Inferior parietal cortex (tissue), 1 donor: ENCODE data around the gene ZNF605.
"Not testable (repeated sequence)": the region's sequence is repeated elsewhere in the genome, so short reads cannot be mapped to it uniquely, and the experiment has no call there.

Experiments
- DNase-seq: peaks from one replicate; pipeline ENCODE4 v3.0.0-alpha.2; 2016; ENCODE audit errors: extremely low spot score

ZNF605 gene

DNA sequence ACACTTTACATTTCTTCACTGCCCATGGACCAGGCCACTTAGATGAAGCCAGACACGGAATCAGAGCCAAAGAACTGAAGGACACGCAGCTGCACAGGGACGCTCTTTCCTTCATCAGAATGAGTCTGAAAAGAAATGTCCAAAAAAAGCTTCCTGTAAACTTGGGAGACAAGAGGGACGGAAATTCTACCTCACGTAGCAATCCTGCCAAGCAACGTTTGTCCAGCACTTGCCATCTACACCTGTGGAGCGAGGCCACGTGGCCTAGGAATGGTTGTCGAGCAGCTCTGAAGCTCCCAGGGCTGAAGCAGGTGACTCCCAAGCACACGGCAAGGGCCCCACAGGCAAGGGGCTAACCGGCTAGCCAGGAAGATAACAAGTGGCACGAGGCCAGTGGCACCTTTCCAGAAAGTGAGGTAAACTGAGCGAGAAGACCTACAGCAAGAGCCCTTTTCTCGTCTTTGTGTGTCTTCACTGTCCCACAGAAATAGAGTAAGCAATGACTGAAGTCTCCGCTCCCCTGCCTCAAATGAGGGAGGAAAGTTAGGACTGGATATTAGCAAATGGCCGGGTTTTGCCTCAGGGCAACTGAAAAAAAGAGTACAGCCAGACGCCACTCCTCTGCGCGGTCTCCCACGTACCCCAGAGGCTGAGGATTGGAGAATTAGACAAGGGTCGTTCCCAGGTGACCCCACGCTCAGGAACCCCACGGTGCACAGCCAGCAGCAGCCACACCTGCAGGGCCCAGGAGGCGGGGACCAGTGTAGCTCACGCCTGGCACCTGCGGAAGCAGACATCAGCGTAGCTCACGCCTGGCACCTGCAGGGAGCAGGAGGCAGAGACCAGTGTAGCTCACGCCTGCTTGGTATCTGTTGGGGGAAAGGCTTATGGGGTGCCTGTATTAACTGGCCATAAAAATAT is 7.7 kb downstream of the ZNF605 start:
- DNase-seq: no peak

DNA sequence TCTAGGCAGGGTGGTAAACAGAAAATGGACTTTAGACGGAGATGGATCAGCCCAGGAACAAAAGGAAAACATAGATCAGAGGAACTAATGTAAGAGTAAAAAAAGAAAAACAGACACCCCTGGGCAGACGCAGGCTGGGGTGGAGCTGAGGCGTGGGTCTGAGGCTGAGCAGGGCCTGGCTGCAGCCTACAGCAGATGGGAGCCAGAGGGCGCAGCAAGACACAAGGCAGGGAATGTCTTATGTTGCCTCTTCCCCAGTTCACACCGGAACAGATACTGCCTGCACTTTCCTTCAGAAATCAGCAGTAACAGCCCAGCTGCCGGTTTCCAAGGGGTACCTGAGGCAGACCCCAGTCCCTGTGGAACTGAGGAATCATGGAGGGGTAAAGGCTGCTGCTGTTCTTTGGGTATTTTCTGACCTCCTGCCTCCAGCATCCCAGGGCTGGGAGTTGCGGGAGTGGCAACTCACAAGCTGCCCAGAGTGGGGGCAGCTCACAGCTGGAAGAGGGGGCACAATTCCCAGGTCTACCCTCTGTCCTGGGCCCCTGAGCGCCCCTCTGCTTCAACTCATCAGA is 9.8 kb downstream of the ZNF605 start:
- no peak for DNase-seq

DNA sequence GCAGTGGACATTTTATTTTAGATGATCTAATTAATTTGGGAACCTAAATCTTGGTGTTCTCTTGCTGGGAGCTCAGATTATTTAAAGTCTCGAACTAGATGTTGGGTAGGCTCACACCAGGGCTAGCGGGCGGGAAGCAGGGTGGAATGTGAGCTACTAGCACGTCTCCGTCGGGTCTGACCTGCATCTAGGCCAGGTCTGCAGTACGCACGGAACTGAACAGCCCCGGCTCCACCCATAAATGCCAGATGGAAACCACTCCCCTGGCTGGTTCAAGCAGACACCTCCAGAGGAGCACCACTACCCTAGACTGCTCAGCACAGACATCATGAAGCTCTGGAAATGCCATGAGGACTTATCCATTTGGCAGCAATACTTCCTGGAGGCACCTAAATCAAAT is 10.3 kb downstream of the ZNF605 start:
- no peak for DNase-seq

DNA sequence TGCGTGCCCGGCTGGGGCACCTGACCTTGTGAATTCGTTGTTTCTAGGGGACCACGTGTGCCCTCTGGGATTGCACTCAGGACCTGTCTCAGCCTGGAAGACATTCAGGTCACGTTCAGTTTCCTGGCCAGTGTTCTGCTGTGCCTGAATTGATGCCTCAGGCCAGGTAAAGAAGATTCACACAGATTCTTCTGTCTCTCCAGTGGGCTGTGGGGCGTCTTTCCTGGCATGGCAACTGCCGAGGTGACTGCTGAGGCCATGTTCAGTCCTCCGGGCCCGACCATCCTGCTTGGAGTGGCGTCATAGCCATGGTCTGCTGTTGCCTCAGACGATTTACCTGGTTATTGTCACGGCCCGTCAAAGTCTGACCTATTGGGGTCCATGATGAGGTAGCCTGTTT is 13.5 kb downstream of the ZNF605 start:
- no peak for DNase-seq

- DNase-seq: no peak
Observed at GRCh38 chr12:132941336-132941954, 14.7 kb downstream of the ZNF605 start.

GRCh38 chr12:132940071-132940719 is 15.9 kb downstream of the ZNF605 start:
- DNase-seq: no peak

GRCh38 chr12:132938807-132939206 is 17.3 kb downstream of the ZNF605 start:
- DNase-seq: not testable (repeated sequence)

GRCh38 chr12:132937476-132937875 is 18.6 kb downstream of the ZNF605 start:
- DNase-seq: no peak

- DNase-seq: not testable (repeated sequence)
Observed at GRCh38 chr12:132936921-132937320, 19.2 kb downstream of the ZNF605 start.

GRCh38 chr12:132936163-132936562 is 19.9 kb downstream of the ZNF605 start:
- no peak for DNase-seq

DNA sequence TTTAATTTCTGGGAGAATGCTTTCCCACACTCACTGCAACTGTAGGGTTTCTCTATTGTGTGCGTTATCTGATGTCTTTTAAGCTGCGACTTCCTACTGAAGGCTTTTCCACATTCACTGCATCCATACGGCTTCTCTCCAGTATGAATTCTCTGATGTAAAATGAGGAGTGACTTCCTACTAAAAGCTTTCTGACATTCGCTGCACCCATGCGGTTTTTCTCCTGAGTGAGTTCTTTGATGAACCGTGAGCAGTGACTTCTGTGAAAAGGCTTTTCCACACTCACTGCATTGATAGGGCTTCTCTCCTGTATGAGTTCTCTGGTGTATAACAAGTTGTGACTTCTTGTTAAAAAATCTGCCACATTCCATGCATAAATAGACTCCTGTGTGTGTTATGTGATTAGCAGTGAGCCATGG is 29.7 kb downstream of the ZNF605 start:
- no peak for DNase-seq

GRCh38 chr12:132925597-132926414 is 30.3 kb downstream of the ZNF605 start:
- DNase-seq: no peak

DNA sequence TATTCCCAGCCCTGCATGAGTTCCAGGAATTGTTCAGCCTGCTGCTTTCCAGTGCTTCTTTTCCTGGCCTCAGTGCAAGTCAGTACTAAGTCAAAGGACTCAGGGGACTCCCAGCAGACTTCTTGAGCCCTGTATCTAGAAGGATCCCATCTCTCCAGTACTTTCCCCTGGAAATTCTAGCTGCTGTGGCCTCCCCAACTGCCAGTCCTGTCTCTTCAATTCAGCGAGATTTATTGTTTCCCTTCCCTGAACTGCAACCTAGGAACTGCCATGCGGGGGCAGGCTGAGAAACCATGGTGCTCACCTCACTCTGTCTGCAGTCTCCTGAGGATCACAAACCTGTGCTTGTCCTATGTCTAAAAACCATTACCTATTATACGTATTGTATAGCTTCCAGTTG is 31.8 kb downstream of the ZNF605 start:
- no peak for DNase-seq

DNA sequence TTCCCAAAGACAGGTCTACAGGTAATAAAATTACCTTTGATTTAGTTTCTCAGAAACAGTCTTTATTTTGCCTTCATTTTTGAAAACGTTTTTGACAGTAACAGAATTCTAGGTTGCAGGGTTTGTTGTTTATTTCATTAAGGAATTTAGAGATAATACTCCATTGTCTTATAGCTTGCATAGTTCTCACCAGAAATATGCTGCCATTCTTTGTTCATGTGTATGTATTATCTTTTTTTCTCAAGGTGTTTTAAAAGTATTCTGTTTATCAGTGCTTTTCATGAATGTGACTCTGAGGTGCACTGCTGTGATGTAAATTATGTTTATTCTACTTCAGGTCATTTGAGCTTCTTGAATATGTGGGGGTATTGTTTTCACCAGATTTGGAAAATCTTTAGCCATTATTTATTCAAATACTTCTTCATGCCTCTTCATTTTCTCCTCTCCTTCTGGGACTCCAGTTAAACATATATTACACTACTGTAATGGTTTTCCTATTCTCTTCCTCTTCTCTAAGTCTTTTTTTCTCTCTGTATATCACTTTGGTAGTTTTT is 32.7 kb downstream of the ZNF605 start:
- no peak for DNase-seq

- DNase-seq: no peak
Observed at GRCh38 chr12:132922676-132923075, 33.4 kb downstream of the ZNF605 start.

DNA sequence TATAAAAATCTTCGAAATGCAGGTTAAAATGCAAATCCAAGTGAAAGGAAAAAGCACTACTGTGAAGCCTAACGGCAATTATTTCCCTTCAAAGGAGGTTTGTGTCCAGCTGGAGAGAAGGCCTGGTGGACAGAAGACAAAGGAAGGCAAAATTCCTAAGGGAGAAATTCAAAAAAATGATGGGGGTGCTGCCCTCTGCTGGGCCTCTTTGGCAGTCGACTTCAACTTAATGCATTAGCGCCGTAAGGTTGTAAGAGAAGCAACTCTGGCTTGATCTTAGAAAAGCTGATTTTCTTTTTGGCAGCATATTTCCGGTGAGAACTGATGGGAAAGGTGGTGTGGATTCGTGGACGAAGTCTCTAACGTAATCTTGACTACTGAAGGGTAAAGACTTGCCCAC is 34.4 kb downstream of the ZNF605 start:
- no peak for DNase-seq

GRCh38 chr12:132918680-132919079 is 37.4 kb downstream of the ZNF605 start:
- no peak for DNase-seq

- DNase-seq: no peak
Observed at GRCh38 chr12:132909030-132909368, 47.1 kb downstream of the ZNF605 start.

- peak; percentile 95 for DNase-seq
Observed at GRCh38 chr12:132908145-132909029, 47.7 kb downstream of the ZNF605 start.

DNA sequence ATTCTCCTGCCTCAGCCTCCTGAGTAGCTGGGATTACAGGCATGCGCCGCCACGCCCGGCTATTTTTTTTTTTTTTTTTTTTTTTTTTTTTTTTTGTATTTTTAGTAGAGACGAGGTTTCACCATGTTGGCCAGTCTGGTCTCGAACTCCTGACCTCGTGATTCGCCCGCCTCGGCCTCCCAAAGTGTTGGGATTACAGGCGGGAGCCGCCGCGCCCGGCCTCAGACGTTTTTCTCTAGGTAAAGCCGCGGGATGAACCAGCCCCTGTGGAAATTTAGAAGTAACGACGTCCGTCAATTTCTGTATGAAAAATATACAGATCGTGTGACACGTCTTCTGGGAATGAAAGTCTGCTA is 48.3 kb downstream of the ZNF605 start:
- DNase-seq: not testable (repeated sequence)
